ENCODE results near the gene FOXN3. TPM values are rescaled to one million over a fixed set of nuclear protein-coding genes. Genes with fewer than 3 reads are reported as not detected.

FOXN3 gene
- polyA plus RNA-seq, 1 of the 3 experiments (the other 2 are of a cell fraction), result 9.8 TPM

GRCh38 chr14:89246290-89246689, 170.7 kb downstream of the FOXN3 start:
- Histone ChIP-seq H3K9me3 (no peaks in the 10 kb centered on the region), H3K79me2 (ENCODE audit: insufficient read depth) (no peaks in the 10 kb centered on the region), H4K20me1 (ENCODE audit: insufficient read depth) (no peaks in the 10 kb centered on the region), H3K4me1 (ENCODE audit: control insufficient read depth in 1 of 2, insufficient read depth in 2 of 2, low read depth in 1 of 2, low read length in 1 of 2) (peaks cover 8 to 14% of the 10 kb centered on the region in 2 experiments; a peak in 3 of 4 replicates), H3K9me2 (no peaks in the 10 kb centered on the region), H3K4me3 (ENCODE audit: low read depth in 2 of 2, low read length in 1 of 2) (no peak overlapping the region), H3K4me2 (no peak overlapping the region), H3K27me3 (ENCODE audit: insufficient read depth) (no peaks in the 10 kb centered on the region), H3F3A (replicated peaks; ENCODE audit: insufficient read depth) (no peaks in the 10 kb centered on the region), H2AFZ (ENCODE audit: low read depth) (no peak overlapping the region), H3K9ac (no peak overlapping the region), H3K27ac (ENCODE audit: low read depth in 2 of 2, low read length in 1 of 2) (no peak overlapping the region), H3K36me3 (replicated peaks in 1 of 2; ENCODE audit: control insufficient read depth in 1 of 2, insufficient read depth in 2 of 2, low read length in 1 of 2) (peaks cover 0 to under 1% of the 10 kb centered on the region in 2 experiments)
- no peak for DNase-seq
- ChIA-PET POLR2A (no interaction called here), CTCF (no interaction called here)
- TF ChIP-seq FOXM1 (IDR thresholded peaks at IDR 0.05; ENCODE audit: low read depth), result no peak
- WGBS (ENCODE audit: low lambda C conversion rate), result 89% methylated on average over 7 of the region's 8 CpGs

- Histone ChIP-seq H3K9ac (no peak overlapping the region), H3K4me2 (no peak overlapping the region), H3K79me2 (ENCODE audit: insufficient read depth) (no peaks in the 10 kb centered on the region), H3K27ac (ENCODE audit: low read depth in 2 of 2, low read length in 1 of 2) (no peak overlapping the region), H3K4me1 (ENCODE audit: control insufficient read depth in 1 of 2, insufficient read depth in 2 of 2, low read depth in 1 of 2, low read length in 1 of 2) (peaks cover 8 to 16% of the 10 kb centered on the region in 2 experiments; a peak in 3 of 4 replicates), H3K4me3 (ENCODE audit: low read depth in 2 of 2, low read length in 1 of 2) (no peak overlapping the region), H2AFZ (ENCODE audit: low read depth) (no peak overlapping the region), H3F3A (replicated peaks; ENCODE audit: insufficient read depth) (no peaks in the 10 kb centered on the region), H3K9me2 (no peaks in the 10 kb centered on the region), H4K20me1 (ENCODE audit: insufficient read depth) (no peaks in the 10 kb centered on the region), H3K36me3 (replicated peaks in 1 of 2; ENCODE audit: control insufficient read depth in 1 of 2, insufficient read depth in 2 of 2, low read length in 1 of 2) (peaks cover 0 to 3% of the 10 kb centered on the region in 2 experiments), H3K9me3 (no peaks in the 10 kb centered on the region), H3K27me3 (ENCODE audit: insufficient read depth) (no peaks in the 10 kb centered on the region)
- TF ChIP-seq TAF1 (IDR thresholded peaks at IDR 0.05; ENCODE audit: borderline replicate concordance, low read depth, low read length) (no peak), REST (IDR thresholded peaks at IDR 0.05; ENCODE audit: low read depth, low read length) (no peak), GABPA (IDR thresholded peaks at IDR 0.05; ENCODE audit: low read depth) (no peak), CTCF (IDR thresholded peaks at IDR 0.05) (no peak), MEF2A (IDR thresholded peaks at IDR 0.05; ENCODE audit: borderline replicate concordance, low read depth) (no peak), RFX5 (IDR thresholded peaks at IDR 0.05; ENCODE audit: low read length) (no peak)
- ChIA-PET POLR2A (no interaction called here), CTCF (no interaction called here)
- DNase-seq, result no peak
- 86% methylated on average over 9 of the region's 9 CpGs for WGBS (ENCODE audit: low lambda C conversion rate)
Observed at GRCh38 chr14:89245802-89246201, 171.2 kb downstream of the FOXN3 start.

Data from SK-N-SH (cell line).